ENCODE measurements around the gene RASGRF1.

Gene RASGRF1

GRCh38 chr15:78925956-78926743, 164.4 kb downstream of the RASGRF1 start:
- H3K4me3 ChIP-seq (ENCODE audit: low read depth, low read length): no peak overlapping the region
- no peak for TF ChIP-seq CTCF (IDR thresholded peaks at IDR 0.05; ENCODE audit: low read depth, low read length, missing control alignments)
- no peak for DNase-seq (ENCODE audit: low read depth)

- no peak for TF ChIP-seq CTCF (IDR thresholded peaks at IDR 0.05; ENCODE audit: low read depth, low read length, missing control alignments)
- H3K4me3 ChIP-seq (ENCODE audit: low read depth, low read length): no peak overlapping the region
- no peak for DNase-seq (ENCODE audit: low read depth)
These were observed 165.4 kb downstream of the RASGRF1 start for GRCh38 chr15:78925076-78925624.

GRCh38 chr15:78923480-78924360, 166.9 kb downstream of the RASGRF1 start:
- no peak for DNase-seq (ENCODE audit: low read depth)
- H3K4me3 ChIP-seq (ENCODE audit: low read depth, low read length): no peak overlapping the region
- no peak for TF ChIP-seq CTCF (IDR thresholded peaks at IDR 0.05; ENCODE audit: low read depth, low read length, missing control alignments)

- TF ChIP-seq CTCF (IDR thresholded peaks at IDR 0.05; ENCODE audit: low read depth, low read length, missing control alignments): no peak
- no peak overlapping the region for H3K4me3 ChIP-seq (ENCODE audit: low read depth, low read length)
- DNase-seq (ENCODE audit: low read depth): no peak
These were observed 167.6 kb downstream of the RASGRF1 start for GRCh38 chr15:78923015-78923414.

GRCh38 chr15:78922527-78922926, 168.1 kb downstream of the RASGRF1 start:
- no peak overlapping the region for H3K4me3 ChIP-seq (ENCODE audit: low read depth, low read length)

GRCh38 chr15:78921940-78922339, 168.6 kb downstream of the RASGRF1 start:
- TF ChIP-seq CTCF (IDR thresholded peaks at IDR 0.05; ENCODE audit: low read depth, low read length, missing control alignments): no peak
- no peak for DNase-seq (ENCODE audit: low read depth)
- no peak overlapping the region for H3K4me3 ChIP-seq (ENCODE audit: low read depth, low read length)

More at GRCh38 chr15:78922527-78922926, 168.1 kb downstream of the RASGRF1 start:
- no peak for DNase-seq (ENCODE audit: low read depth)
- no peak for TF ChIP-seq CTCF (IDR thresholded peaks at IDR 0.05; ENCODE audit: low read depth, low read length, missing control alignments)

Data from GM12864 (cell line).